KOPT-K1 (cell line): ENCODE data around the gene PLXDC2.

Experiments used
- H3K27ac ChIP-seq: fragments of 200-600 bp; sonication (generic); 2 replicates; pipeline ENCODE4 v1.5.1; 2016; ENCODE audit warnings: antibody characterized with exemption, mild to moderate bottlenecking, low read depth, low read length; ENCODE audit not compliant: poor library complexity, severe bottlenecking
- H3K36me3 ChIP-seq: fragments of 200-600 bp; sonication (generic); 2 replicates; pipeline ENCODE4 v1.5.1; 2017; ENCODE audit warnings: antibody characterized with exemption, mild to moderate bottlenecking, low read length, moderate library complexity; ENCODE audit not compliant: insufficient read depth
- H3K9me3 ChIP-seq: fragments of 200-600 bp; sonication (generic); 2 replicates; pipeline ENCODE4 v1.5.1; 2017; ENCODE audit warnings: antibody characterized with exemption, low read length, mild to moderate bottlenecking; ENCODE audit not compliant: insufficient read depth, poor library complexity, severe bottlenecking

The PLXDC2 gene

GRCh38 chr10:19828278-19829049 lies 12.2 kb downstream of the PLXDC2 start:
- H3K36me3 ChIP-seq = no peaks in the 10 kb centered on the region
- H3K27ac ChIP-seq = no peak overlapping the region
- H3K9me3 ChIP-seq = no peaks in the 10 kb centered on the region

GRCh38 chr10:19832699-19833098 lies 16.5 kb downstream of the PLXDC2 start:
- Histone ChIP-seq H3K36me3 (no peaks in the 10 kb centered on the region), H3K9me3 (no peaks in the 10 kb centered on the region), H3K27ac (no peak overlapping the region)

GRCh38 chr10:19833170-19833824 lies 17.1 kb downstream of the PLXDC2 start:
- Histone ChIP-seq H3K9me3 (no peaks in the 10 kb centered on the region), H3K36me3 (no peaks in the 10 kb centered on the region), H3K27ac (no peak overlapping the region)

- Histone ChIP-seq H3K36me3 (no peaks in the 10 kb centered on the region), H3K9me3 (no peaks in the 10 kb centered on the region), H3K27ac (no peak overlapping the region)
Measured at GRCh38 chr10:19835952-19836351, 19.7 kb downstream of the PLXDC2 start.

GRCh38 chr10:19839090-19839489 lies 22.9 kb downstream of the PLXDC2 start:
- H3K9me3 ChIP-seq = no peaks in the 10 kb centered on the region
- H3K36me3 ChIP-seq = no peaks in the 10 kb centered on the region
- H3K27ac ChIP-seq = no peak overlapping the region

GRCh38 chr10:19839552-19839951 lies 23.3 kb downstream of the PLXDC2 start:
- Histone ChIP-seq H3K9me3 (no peaks in the 10 kb centered on the region), H3K27ac (no peak overlapping the region), H3K36me3 (no peaks in the 10 kb centered on the region)

GRCh38 chr10:19840776-19841175 lies 24.5 kb downstream of the PLXDC2 start:
- H3K27ac ChIP-seq = no peak overlapping the region
- no peaks in the 10 kb centered on the region for H3K9me3 ChIP-seq
- H3K36me3 ChIP-seq = no peaks in the 10 kb centered on the region

- no peaks in the 10 kb centered on the region for H3K36me3 ChIP-seq
- H3K27ac ChIP-seq = no peak overlapping the region
- no peaks in the 10 kb centered on the region for H3K9me3 ChIP-seq
Measured at GRCh38 chr10:19843487-19843886, 27.3 kb downstream of the PLXDC2 start.

- no peaks in the 10 kb centered on the region for H3K9me3 ChIP-seq
- H3K36me3 ChIP-seq = no peaks in the 10 kb centered on the region
- H3K27ac ChIP-seq = no peak overlapping the region
Measured at GRCh38 chr10:19845503-19846368, 29.5 kb downstream of the PLXDC2 start.

GRCh38 chr10:19847321-19847720 lies 31.1 kb downstream of the PLXDC2 start:
- H3K27ac ChIP-seq = no peak overlapping the region
- H3K9me3 ChIP-seq = no peaks in the 10 kb centered on the region
- no peaks in the 10 kb centered on the region for H3K36me3 ChIP-seq

- no peak overlapping the region for H3K27ac ChIP-seq
Measured at GRCh38 chr10:19848226-19848985, 32.2 kb downstream of the PLXDC2 start.

GRCh38 chr10:19853831-19854230 lies 37.6 kb downstream of the PLXDC2 start:
- H3K27ac ChIP-seq = no peak overlapping the region
- no peaks in the 10 kb centered on the region for H3K36me3 ChIP-seq
- no peaks in the 10 kb centered on the region for H3K9me3 ChIP-seq

More at GRCh38 chr10:19848226-19848985, 32.2 kb downstream of the PLXDC2 start:
- H3K9me3 ChIP-seq = no peaks in the 10 kb centered on the region
- H3K36me3 ChIP-seq = no peaks in the 10 kb centered on the region

- Histone ChIP-seq H3K9me3 (no peaks in the 10 kb centered on the region), H3K27ac (no peak overlapping the region), H3K36me3 (no peaks in the 10 kb centered on the region)
Measured at GRCh38 chr10:19857876-19858275, 41.6 kb downstream of the PLXDC2 start.

GRCh38 chr10:19860107-19860506 lies 43.9 kb downstream of the PLXDC2 start:
- no peaks in the 10 kb centered on the region for H3K36me3 ChIP-seq
- H3K9me3 ChIP-seq = no peaks in the 10 kb centered on the region
- H3K27ac ChIP-seq = no peak overlapping the region
